GM21526 (cell line): ENCODE data around the gene NOS1AP.
"Not testable (repeated sequence)": the region's sequence is repeated elsewhere in the genome, so short reads cannot be mapped to it uniquely, and the experiment has no call there.

Source experiments
- ATAC-seq: cut with Tn5 transposase; IDR thresholded peaks from one replicate; pipeline ENCODE4 v1.9.1; 2021; ENCODE audit warnings: moderate library complexity; ENCODE audit not compliant: unreplicated experiment, low FRiP score

The NOS1AP gene

GRCh38 chr1:162186406-162186805 lies 116.9 kb downstream of the NOS1AP start:
- ATAC-seq = no peak

DNA sequence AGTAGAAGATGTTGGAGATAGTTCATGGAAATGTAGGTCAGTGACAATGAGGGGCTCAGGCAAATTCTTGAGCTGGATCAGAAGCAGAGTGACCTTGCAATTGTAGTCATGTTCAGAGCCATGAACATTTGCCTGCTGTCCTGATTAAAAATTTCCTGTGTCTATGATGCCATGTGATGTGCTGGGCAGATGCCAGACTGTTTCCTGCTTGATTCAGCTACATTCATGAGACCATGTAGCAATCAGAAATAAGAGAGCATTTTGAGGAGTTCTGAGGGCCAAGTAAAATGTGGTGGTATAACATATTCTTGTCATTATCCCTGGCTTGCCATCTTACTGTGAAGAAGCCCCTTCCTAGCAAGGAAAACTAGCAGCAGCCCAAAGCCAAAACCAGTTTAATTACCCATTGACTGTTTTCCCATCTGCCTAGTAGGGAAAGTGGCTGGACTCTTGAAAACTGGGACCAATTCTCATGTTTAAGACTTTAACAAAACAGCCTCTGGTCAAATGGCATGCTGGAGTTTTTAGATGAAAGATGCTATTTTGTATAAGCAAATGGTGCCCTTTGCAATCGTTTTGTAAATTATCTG lies 118.3 kb downstream of the NOS1AP start:
- ATAC-seq = no peak

- no peak for ATAC-seq
Observed at GRCh38 chr1:162189345-162189744, 119.9 kb downstream of the NOS1AP start.

DNA sequence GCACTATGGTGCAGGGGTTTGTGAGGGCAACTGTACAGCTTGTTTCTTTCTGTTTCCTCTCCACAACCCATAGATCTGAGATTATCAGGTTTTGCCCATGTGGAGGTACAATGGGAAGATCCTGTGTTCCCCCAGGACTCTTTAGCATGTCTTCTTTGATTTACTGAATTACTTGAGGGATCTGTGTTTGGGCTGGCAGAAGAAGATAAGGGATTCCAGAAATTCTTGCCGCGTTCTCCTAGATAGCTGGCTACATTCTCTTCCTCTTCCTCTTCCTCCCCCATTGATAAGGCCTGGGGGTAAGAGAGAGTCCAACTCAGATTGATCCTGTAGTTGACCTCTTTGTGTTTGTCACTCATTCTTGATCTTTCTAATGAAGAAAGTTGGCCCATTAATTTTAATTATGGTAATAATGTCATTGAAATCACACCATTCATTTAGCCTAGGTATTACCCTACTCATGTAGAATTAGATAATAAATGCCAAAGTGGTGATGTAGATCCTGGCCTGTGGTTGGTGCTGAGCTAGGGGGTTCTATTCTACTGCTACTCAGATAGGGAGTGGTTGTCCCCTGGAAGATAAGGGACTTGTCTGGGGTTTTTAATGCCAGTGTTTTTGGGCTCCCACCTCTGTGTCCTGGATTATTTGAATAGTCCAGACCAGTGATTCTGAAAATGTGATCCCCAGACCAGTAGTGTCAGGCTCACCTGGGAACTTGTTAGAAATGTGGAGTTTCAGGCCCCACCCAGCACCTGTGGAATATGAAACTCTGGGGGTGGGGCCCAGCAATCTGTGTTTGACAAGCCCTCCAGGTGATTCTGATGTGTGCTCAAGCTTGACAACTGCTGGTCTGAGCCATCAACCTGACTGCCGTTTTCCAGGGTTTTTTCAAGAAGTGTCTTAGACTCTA lies 122.2 kb downstream of the NOS1AP start:
- ATAC-seq = no peak

DNA sequence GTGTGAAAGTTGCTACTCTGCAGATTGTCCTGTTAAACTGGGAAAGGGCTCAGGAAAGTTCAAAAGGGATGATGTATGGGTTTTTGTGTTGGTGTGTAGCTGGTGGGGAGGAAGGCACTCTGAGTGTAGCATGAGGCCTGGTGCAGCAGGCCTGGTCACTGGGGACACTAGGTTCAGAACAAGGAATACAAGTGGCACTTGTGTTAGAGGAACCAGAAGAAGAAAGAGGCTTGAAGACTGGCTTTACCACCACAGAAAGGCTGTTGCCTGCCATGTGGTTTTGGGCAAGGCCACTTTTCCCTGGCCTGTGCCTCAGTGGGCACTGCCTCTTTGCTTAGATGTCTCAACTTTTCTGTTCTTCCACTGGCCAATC lies 122.8 kb downstream of the NOS1AP start:
- ATAC-seq = no peak

DNA sequence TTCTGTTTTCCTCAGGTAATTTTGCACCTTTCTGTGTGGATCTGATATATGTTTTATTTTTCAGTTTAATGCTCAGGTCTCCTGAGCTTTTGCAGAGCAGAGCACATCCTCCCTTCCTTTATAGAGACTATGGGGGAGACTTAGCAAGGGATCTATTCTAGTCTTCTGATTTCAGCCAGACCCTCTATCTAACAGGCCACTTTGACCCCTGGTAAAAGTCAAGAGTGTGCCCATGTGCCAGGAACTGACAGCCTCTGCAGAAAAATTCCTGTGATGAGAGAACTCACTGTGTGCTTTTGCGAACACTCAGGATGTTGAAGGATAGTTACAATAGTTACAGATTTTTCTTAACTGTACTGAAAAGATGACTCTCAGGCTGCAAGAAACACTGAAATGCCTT lies 123.3 kb downstream of the NOS1AP start:
- ATAC-seq = no peak

DNA sequence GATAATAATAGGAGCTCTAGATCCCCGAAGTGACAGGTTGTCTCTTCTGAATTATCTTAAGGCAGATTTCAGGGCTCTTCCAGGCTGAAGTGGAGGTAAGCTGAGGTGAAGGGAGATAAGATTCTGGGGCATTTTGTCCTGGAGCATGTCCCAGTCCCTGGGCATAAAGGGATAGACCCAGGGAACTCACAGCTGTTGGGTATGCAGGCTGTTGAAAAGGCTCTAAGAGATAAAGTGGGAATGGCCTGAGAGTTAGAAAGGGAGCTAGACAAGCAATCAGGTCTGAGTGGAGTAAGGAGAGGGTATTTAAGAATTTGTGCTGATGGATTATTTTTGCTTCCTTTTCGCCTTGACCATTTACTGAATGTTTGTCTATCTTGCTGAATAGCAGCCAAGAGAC lies 123.7 kb downstream of the NOS1AP start:
- no peak for ATAC-seq

DNA sequence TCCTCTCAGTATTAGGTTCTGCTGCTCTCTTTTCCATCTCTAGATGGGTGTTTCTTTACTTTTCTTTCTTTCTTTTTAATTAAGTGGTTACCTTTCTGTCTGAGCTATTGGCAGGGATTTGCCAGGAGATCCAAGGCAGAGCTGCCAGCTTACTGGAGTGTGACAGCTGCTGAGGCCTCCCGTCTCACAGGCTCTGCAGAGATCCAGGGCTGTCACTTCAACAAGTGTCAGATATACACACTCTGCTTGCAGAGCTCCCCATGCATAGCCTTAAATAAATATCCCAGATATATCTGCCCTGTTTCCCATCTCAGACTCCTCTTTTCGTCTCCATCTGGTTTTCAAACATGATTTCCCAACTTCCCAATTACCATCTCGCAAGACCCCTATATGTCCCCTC lies 124.3 kb downstream of the NOS1AP start:
- no peak for ATAC-seq

GRCh38 chr1:162195567-162195966 lies 126.1 kb downstream of the NOS1AP start:
- ATAC-seq = no peak

DNA sequence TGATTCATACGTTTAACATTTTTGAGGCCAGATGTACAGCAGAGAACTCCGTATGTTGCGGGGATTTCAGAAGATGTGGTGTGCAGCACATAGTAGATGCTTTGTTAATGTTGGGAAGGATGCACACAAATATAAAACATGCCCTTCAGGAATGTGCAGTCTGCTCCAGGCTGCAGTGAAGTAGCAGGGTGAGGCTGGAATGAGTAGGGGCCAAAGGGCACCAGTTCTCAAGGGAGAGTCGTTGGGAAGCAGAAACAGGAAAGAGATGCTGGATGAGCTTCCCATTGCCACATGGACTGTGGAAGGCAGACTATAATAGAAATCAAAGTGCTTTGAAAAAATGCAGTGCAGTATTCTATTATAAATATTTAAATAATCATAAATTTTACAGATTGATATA lies 126.9 kb downstream of the NOS1AP start:
- no peak for ATAC-seq

- ATAC-seq = no peak
Observed at GRCh38 chr1:162197041-162197531, 127.6 kb downstream of the NOS1AP start.

DNA sequence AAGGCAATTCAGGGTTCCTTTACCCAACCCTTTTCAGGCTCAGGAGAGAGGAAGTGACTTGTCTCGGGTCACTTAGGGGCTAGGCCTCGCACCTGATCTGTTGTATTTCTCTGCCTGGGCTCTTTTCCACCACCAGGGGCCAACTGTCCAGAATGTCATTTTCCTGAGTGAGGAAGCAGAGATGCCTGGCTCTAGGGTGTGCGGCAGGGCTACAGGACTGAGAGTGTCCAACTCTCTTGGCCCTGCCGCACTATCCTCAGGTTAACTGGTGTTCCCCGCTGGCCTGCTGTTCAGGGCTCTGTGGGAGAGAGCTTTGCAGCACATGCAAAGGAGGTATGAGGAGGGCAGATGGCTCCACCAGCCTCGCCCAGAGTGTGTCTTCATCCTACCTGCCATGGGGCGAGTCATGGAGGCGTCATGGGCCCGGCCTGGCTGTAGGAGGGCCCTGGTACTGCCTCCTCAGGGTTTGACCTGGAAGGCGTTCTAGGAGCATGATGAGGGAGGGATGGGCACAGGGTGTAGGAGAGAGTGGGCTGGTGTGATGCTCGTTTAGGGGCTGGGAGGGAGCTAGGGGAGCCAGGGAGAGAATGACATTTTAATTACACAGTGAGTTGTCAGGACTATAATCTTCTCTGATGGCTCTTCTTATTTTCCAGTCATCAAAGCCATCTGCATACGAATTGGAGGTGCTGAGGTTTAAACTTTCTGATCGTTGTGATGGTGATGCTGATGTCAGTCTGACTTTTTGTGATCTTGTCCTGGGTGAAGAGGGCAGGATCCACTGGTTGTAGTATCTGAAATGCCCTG lies 128.3 kb downstream of the NOS1AP start:
- no peak for ATAC-seq

DNA sequence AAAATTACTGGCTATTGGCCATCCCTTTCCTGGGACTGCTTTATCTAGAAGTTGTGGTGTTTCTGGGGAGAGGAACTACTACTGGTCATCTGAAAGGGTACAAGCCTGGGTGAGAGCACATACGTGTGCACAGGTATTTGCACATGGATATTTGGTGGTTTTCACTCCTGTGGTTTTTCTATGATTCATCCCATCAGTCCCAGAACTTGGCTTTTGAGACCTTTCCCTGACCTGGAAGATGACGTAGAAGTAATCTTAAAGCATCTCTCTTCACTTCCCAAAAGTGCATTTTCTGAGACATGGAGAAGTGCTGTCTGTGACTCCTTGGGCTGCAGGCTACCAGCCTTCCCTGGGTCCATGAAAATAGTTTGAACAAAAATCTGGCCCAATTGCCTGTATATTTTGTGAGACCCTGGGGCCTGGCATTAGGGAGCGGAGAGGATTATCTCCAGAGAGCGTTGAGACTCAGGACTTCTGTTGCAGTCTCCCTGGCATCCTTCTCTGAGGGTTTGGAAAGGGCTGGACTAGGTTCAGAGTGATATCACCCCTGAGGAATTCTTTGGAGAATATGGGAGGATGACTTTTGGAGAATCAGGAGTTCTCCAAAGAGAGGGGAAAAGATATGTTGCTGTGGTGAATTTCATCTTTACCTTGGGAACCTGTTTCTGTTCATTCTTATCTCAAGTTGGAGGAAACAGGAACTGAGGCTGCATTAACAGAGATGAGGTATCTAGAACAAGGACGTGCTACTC lies 130.8 kb downstream of the NOS1AP start:
- no peak for ATAC-seq

DNA sequence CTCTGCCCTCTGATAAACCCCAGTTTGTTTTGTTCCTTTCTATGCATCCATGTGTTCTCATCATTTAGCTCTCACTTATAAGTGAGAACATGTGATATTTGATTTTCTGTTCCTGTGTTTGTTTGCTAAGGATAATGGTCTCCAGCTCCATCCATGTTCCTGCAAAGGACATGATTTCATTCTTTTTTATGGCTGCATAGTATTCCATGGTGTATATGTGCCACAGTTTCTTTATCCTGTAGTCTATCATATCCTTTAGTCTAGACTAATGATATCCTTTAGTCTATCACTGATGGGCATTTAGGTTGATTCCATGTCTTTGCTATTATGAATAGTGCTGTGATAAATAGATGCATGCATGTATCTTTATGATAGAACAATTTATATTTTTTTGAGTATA lies 131.6 kb downstream of the NOS1AP start:
- ATAC-seq = not testable (repeated sequence)

DNA sequence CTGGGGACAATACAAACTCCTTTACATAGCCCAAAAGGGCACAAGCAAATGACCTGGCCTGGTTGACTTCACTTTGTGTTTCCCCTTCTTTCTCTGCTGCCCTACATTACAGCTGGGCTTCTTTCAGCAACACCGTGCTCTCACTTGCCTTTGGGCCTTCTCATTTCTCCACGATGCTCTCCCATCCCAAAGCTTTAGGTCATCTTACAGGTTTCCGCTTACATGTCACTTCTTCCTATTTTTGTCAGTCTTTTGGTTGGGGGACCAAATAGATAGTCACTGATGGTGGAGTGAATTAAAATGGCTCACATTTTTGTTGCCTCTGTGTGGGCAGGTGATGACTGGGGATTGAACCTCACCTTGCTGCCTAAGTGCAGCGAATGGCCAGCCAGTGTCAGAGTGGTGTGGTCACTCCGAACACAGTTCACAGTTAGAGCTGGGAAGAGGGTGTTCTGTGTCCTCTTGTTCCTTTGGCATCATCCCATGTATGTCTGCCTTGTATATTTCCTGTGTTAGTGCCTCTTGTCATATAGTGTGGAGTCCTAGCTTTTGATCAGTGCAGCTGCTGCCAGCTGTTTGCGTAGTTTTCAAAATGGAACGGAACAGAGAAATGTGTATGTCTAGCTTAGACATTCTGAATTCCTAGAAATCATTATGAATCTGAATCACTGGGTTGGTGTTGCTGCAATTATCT lies 134.8 kb downstream of the NOS1AP start:
- no peak for ATAC-seq

- ATAC-seq = no peak
Observed at GRCh38 chr1:162204823-162205155, 135.3 kb downstream of the NOS1AP start.

DNA sequence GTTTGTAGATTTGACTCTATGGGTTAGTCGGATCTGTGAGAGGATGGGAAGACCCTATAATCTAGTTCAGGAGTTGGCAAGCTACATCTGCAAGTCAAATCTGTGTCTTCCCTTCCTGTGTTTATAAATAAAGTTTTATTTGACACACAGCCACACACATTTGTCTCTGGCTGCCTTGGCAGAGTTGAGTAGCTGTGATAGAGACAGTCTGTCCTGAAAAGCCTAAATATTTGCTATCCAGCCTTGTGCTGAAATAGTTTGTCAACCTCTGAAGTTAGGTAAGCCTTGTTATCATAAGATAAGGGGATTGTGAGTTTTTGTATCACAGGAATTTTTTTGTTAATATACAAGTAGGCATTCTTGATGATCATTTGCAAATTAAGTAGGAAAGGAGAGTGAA lies 136.8 kb downstream of the NOS1AP start:
- ATAC-seq = no peak

- ATAC-seq = no peak
Observed at GRCh38 chr1:162206749-162207635, 137.5 kb downstream of the NOS1AP start.

- ATAC-seq = no peak
Observed at GRCh38 chr1:162207862-162208261, 138.4 kb downstream of the NOS1AP start.
